ENCODE data around the gene RGS19. TPM values are rescaled to one million over a fixed set of nuclear protein-coding genes. Genes with fewer than 3 reads are reported as not detected.
"Not testable (repeated sequence)": the region's sequence is repeated elsewhere in the genome, so short reads cannot be mapped to it uniquely, and the experiment has no call there.

RGS19 gene
- 10.8 TPM for total RNA-seq

- intact Hi-C loops (cut with DNase I): no loop called here
- DNase-seq (ENCODE audit: low spot score) (peak; percentile 86), ATAC-seq (peak; percentile 59)
Measured at GRCh38 chr20:64079273-64080012, at the start of gene RGS19. RGS19 (minus strand) TSS chr20:64079518; CDS start chr20:64076886, 2,632 bp downstream.

GRCh38 chr20:64123517-64123916, 44.2 kb upstream of the RGS19 start:
- DNase-seq (ENCODE audit: low spot score); ATAC-seq; intact Hi-C loops (cut with DNase I): not testable (repeated sequence)

- DNase-seq (ENCODE audit: low spot score); ATAC-seq; intact Hi-C loops (cut with DNase I): not testable (repeated sequence)
Measured at GRCh38 chr20:64122927-64123326, 43.6 kb upstream of the RGS19 start.

GRCh38 chr20:64121586-64121985, 42.3 kb upstream of the RGS19 start:
- ATAC-seq: no peak

GRCh38 chr20:64119681-64120341, 40.5 kb upstream of the RGS19 start:
- peak; percentile 45 for DNase-seq (ENCODE audit: low spot score)
- peak; percentile 46 for ATAC-seq
- intact Hi-C loops (cut with DNase I): loop anchor here (5.0 kb wide), 1 partner anchor 83 kb away; the partner anchor contains the start of gene C20orf204

More at GRCh38 chr20:64121586-64121985, 42.3 kb upstream of the RGS19 start:
- peak; percentile 46 for DNase-seq (ENCODE audit: low spot score)
- intact Hi-C loops (cut with DNase I): no loop called here

GRCh38 chr20:64119301-64119680, 40.0 kb upstream of the RGS19 start:
- intact Hi-C loops (cut with DNase I): loop anchor here (5.0 kb wide), 1 partner anchor 82 kb away; the partner anchor contains the start of gene C20orf204
- DNase-seq (ENCODE audit: low spot score) (peak; percentile 33), ATAC-seq (no peak)

- peak; percentile 35 for DNase-seq (ENCODE audit: low spot score)
- intact Hi-C loops (cut with DNase I): loop anchor here (5.0 kb wide), 1 partner anchor 80 kb away; the partner anchor contains the start of gene C20orf204
- not testable (repeated sequence) for ATAC-seq
Measured at GRCh38 chr20:64117432-64117777, 38.1 kb upstream of the RGS19 start.

- peak; percentile 48 for DNase-seq (ENCODE audit: low spot score)
- ATAC-seq: no peak
- intact Hi-C loops (cut with DNase I): loop anchor here (5.0 kb wide), 1 partner anchor 79 kb away; the partner anchor contains the start of gene C20orf204
Measured at GRCh38 chr20:64116541-64117431, 37.5 kb upstream of the RGS19 start.

GRCh38 chr20:64116016-64116415, 36.7 kb upstream of the RGS19 start:
- intact Hi-C loops (cut with DNase I): loop anchor here (5.0 kb wide), 1 partner anchor 79 kb away; the partner anchor contains the start of gene C20orf204
- no peak for ATAC-seq

GRCh38 chr20:64115171-64115911, 36.0 kb upstream of the RGS19 start:
- intact Hi-C loops (cut with DNase I): loop anchor here (5.0 kb wide), 1 partner anchor 78 kb away; the partner anchor contains the start of gene C20orf204
- no peak for ATAC-seq
- no peak for DNase-seq (ENCODE audit: low spot score)

More at GRCh38 chr20:64116016-64116415, 36.7 kb upstream of the RGS19 start:
- DNase-seq (ENCODE audit: low spot score): peak; percentile 45

- no peak for ATAC-seq
- intact Hi-C loops (cut with DNase I): loop anchor here (5.0 kb wide), 1 partner anchor 1647 kb away; no protein-coding TSS in a partner anchor
- peak; percentile 30 for DNase-seq (ENCODE audit: low spot score)
Measured at GRCh38 chr20:64114356-64114971, 35.1 kb upstream of the RGS19 start.

- no peak for ATAC-seq
- intact Hi-C loops (cut with DNase I): loop anchor here (5.0 kb wide), 1 partner anchor 1647 kb away; no protein-coding TSS in a partner anchor
- DNase-seq (ENCODE audit: low spot score): peak; percentile 45
Measured at GRCh38 chr20:64113796-64114355, 34.6 kb upstream of the RGS19 start.

- no peak for ATAC-seq
- peak; percentile 33 for DNase-seq (ENCODE audit: low spot score)
- intact Hi-C loops (cut with DNase I): loop anchor here (5.0 kb wide), 1 partner anchor 1646 kb away; no protein-coding TSS in a partner anchor
Measured at GRCh38 chr20:64113444-64113775, 34.1 kb upstream of the RGS19 start.

- no peak for ATAC-seq
- intact Hi-C loops (cut with DNase I): loop anchor here (5.0 kb wide), 1 partner anchor 1646 kb away; no protein-coding TSS in a partner anchor
- peak; percentile 50 for DNase-seq (ENCODE audit: low spot score)
Measured at GRCh38 chr20:64112691-64113443, 33.5 kb upstream of the RGS19 start.

GRCh38 chr20:64111841-64112641, 32.7 kb upstream of the RGS19 start:
- intact Hi-C loops (cut with DNase I): loop anchor here (5.0 kb wide), 1 partner anchor 1645 kb away; no protein-coding TSS in a partner anchor
- DNase-seq (ENCODE audit: low spot score): peak; percentile 37
- ATAC-seq: no peak

Measured in sciatic nerve (tissue), 2 donors.